NB4 (cell line): ENCODE measurements around the gene DIRAS2.

Source experiments
- DNase-seq: peaks from one replicate; pipeline ENCODE4 v3.0.0; 2010; ENCODE audit warnings: low read depth
- H3K4me3 ChIP-seq: one replicate; pipeline ENCODE4 v1.5.1; 2011; ENCODE audit warnings: mild to moderate bottlenecking, low read depth, low read length, moderate library complexity
- MAX ChIP-seq: IDR thresholded peaks from 2 replicates; pipeline ENCODE4 v1.6.1; 2011; ENCODE audit warnings: low read depth, low read length
- MYC ChIP-seq: IDR thresholded peaks from 2 replicates; pipeline ENCODE4 v1.6.1; 2011; ENCODE audit warnings: low read depth, low read length
- POLR2A ChIP-seq: IDR thresholded peaks from 2 replicates; pipeline ENCODE4 v1.6.1; 2011; ENCODE audit warnings: mild to moderate bottlenecking; ENCODE audit not compliant: insufficient read length; ENCODE audit errors: extremely low read depth
- TF ChIP-seq, protein P1 (sequence below): IDR thresholded peaks from one replicate; pipeline ENCODE4 v1.5.1; 2012; ENCODE audit warnings: low read depth, low read length

Gene DIRAS2

GRCh38 chr9:90580576-90580975 is 62.0 kb downstream of the DIRAS2 start:
- DNase-seq, result no peak
- H3K4me3 ChIP-seq, result no peak overlapping the region
- TF ChIP-seq MYC (no peak), POLR2A (no peak), MAX (no peak)
- TF ChIP-seq, protein P1, sequence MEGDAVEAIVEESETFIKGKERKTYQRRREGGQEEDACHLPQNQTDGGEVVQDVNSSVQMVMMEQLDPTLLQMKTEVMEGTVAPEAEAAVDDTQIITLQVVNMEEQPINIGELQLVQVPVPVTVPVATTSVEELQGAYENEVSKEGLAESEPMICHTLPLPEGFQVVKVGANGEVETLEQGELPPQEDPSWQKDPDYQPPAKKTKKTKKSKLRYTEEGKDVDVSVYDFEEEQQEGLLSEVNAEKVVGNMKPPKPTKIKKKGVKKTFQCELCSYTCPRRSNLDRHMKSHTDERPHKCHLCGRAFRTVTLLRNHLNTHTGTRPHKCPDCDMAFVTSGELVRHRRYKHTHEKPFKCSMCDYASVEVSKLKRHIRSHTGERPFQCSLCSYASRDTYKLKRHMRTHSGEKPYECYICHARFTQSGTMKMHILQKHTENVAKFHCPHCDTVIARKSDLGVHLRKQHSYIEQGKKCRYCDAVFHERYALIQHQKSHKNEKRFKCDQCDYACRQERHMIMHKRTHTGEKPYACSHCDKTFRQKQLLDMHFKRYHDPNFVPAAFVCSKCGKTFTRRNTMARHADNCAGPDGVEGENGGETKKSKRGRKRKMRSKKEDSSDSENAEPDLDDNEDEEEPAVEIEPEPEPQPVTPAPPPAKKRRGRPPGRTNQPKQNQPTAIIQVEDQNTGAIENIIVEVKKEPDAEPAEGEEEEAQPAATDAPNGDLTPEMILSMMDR, result no peak

GRCh38 chr9:90579181-90579580 is 63.4 kb downstream of the DIRAS2 start:
- H3K4me3 ChIP-seq, result no peak overlapping the region
- DNase-seq, result no peak
- TF ChIP-seq MYC (no peak), POLR2A (no peak), MAX (no peak)
- TF ChIP-seq, protein P1, result no peak

DNA sequence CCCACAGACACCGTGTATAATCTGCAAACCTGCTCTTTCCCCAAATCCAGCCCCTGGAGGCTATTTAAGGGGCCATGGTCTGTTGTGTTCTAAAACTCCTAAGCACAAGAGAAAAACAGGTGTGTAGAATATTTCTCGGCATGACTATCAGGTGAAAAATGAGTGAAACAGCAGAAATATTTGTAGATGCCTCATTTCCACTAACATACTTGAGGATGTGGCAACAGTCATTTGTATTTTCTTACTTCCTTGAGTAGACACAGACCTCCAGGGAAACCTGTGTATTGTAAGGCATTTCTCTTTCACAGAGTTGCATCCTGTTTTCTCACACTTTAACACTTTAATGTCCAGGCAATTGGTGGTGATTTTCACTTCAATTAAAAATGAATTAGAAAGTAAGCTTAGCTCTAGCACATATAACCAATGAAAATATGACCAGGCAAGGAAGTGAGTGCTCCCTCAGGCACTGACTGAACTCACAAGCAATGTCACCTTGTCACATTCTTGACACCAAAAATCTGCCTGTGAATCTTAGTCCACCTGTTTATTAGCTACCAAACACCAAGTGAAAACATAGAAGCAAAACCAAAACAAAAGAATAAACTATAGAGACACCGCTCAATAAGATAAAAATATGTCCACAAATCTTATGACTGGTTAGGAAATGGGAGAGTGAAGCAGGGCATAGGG is 64.4 kb downstream of the DIRAS2 start:
- no peak overlapping the region for H3K4me3 ChIP-seq
- DNase-seq, result no peak
- TF ChIP-seq POLR2A (no peak), MYC (no peak), MAX (no peak)
- TF ChIP-seq, protein P1, result no peak

- no peak overlapping the region for H3K4me3 ChIP-seq
- DNase-seq, result peak; percentile 46
- TF ChIP-seq, protein P1, result no peak
- TF ChIP-seq MAX (no peak), MYC (no peak), POLR2A (no peak)
These were observed 73.1 kb downstream of the DIRAS2 start for GRCh38 chr9:90569511-90569910.

GRCh38 chr9:90568667-90569066 is 74.0 kb downstream of the DIRAS2 start:
- H3K4me3 ChIP-seq, result no peak overlapping the region
- no peak for TF ChIP-seq MAX
- TF ChIP-seq POLR2A, result no peak
- TF ChIP-seq, protein P1, result no peak
- TF ChIP-seq MYC, result no peak
- no peak for DNase-seq

- DNase-seq, result no peak
- H3K4me3 ChIP-seq, result no peak overlapping the region
- TF ChIP-seq MYC (no peak), MAX (no peak), POLR2A (no peak)
- TF ChIP-seq, protein P1, result no peak
These were observed 80.4 kb downstream of the DIRAS2 start for GRCh38 chr9:90562229-90562628.
